Measurements from ENCODE around the gene JAZF1.

DNA sequence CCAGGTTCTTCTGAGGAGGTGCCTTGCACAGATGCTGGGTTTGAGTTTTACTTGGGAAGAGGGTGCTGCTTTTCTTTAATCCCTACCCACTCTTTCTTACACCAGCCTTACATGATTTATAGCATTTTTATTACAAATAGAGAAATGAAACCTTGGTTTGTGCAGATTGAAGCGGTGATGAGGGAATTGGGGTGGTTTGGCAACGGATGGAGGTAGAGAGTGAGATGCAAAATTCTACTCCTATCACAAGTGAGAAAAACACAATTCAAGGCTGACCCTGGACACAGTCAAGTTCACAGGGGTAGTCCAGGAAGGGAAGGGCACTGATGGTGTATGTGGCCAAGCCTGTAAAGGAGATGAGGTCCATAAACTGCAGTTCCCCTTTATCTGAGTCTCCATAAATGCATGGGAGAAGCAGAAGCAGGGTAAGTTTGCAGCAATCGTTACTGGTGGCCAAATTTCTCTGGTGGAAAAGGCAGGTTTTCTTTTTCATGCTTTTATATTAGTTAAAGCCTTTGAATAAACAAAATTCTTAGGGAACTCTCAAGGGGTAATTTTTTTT, 214.3 kb downstream of the JAZF1 start:
- TF ChIP-seq POLR2A (IDR thresholded peaks at IDR 0.05) (no peak), POLR2AphosphoS5 (IDR thresholded peaks at IDR 0.05; ENCODE audit: insufficient read depth in 1 of 2, low read depth in 1 of 2) (no peak)
- TF ChIP-seq, protein P1, sequence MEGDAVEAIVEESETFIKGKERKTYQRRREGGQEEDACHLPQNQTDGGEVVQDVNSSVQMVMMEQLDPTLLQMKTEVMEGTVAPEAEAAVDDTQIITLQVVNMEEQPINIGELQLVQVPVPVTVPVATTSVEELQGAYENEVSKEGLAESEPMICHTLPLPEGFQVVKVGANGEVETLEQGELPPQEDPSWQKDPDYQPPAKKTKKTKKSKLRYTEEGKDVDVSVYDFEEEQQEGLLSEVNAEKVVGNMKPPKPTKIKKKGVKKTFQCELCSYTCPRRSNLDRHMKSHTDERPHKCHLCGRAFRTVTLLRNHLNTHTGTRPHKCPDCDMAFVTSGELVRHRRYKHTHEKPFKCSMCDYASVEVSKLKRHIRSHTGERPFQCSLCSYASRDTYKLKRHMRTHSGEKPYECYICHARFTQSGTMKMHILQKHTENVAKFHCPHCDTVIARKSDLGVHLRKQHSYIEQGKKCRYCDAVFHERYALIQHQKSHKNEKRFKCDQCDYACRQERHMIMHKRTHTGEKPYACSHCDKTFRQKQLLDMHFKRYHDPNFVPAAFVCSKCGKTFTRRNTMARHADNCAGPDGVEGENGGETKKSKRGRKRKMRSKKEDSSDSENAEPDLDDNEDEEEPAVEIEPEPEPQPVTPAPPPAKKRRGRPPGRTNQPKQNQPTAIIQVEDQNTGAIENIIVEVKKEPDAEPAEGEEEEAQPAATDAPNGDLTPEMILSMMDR (IDR thresholded peaks at IDR 0.05) = no peak
